ENCODE results near the gene MSANTD3.
A peak's percentile ranks its signal among the peaks of the same experiment; 100 is the strongest.
"Not testable (repeated sequence)": the region's sequence is repeated elsewhere in the genome, so short reads cannot be mapped to it uniquely, and the experiment has no call there.

MSANTD3 gene

GRCh38 chr9:100426530-100427365 lies at the start of gene MSANTD3:
MSANTD3 (plus strand) TSS chr9:100427143; CDS start chr9:100441939, 14,796 bp downstream.
- peak; percentile 46 for DNase-seq

GRCh38 chr9:100379862-100380261 lies 47.1 kb upstream of the MSANTD3 start:
- no peak for DNase-seq

- DNase-seq = not testable (repeated sequence)
Observed at GRCh38 chr9:100392989-100393388, 34.0 kb upstream of the MSANTD3 start.

- DNase-seq = no peak
Observed at GRCh38 chr9:100394032-100394695, 32.8 kb upstream of the MSANTD3 start.

- peak; percentile 19 for DNase-seq
Observed at GRCh38 chr9:100394816-100395215, 32.1 kb upstream of the MSANTD3 start.

- no peak for DNase-seq
Observed at GRCh38 chr9:100396769-100397168, 30.2 kb upstream of the MSANTD3 start.

- no peak for DNase-seq
Observed at GRCh38 chr9:100397529-100398266, 29.2 kb upstream of the MSANTD3 start.

GRCh38 chr9:100401042-100401441 lies 25.9 kb upstream of the MSANTD3 start:
- DNase-seq = no peak

GRCh38 chr9:100406962-100407361 lies 20.0 kb upstream of the MSANTD3 start:
- DNase-seq = no peak

- no peak for DNase-seq
Observed at GRCh38 chr9:100408546-100409175, 18.3 kb upstream of the MSANTD3 start.

- no peak for DNase-seq
Observed at GRCh38 chr9:100409176-100409556, 17.8 kb upstream of the MSANTD3 start.

- DNase-seq = peak; percentile 90
Observed at GRCh38 chr9:100411472-100412283, 15.3 kb upstream of the MSANTD3 start.

GRCh38 chr9:100413839-100414420 lies 13.0 kb upstream of the MSANTD3 start:
- DNase-seq = no peak

- no peak for DNase-seq
Observed at GRCh38 chr9:100417815-100418214, 9.1 kb upstream of the MSANTD3 start.

GRCh38 chr9:100419166-100419565 lies 7.8 kb upstream of the MSANTD3 start:
- DNase-seq = no peak

- DNase-seq = not testable (repeated sequence)
Observed at GRCh38 chr9:100421116-100421515, 5.8 kb upstream of the MSANTD3 start.

- DNase-seq = no peak
Observed at GRCh38 chr9:100425758-100426157, 1.2 kb upstream of the MSANTD3 start.

- DNase-seq = no peak
Observed at GRCh38 chr9:100426189-100426529, 784 bp upstream of the MSANTD3 start.

- no peak for DNase-seq
Observed at GRCh38 chr9:100427366-100428263, 672 bp downstream of the MSANTD3 start.

- no peak for DNase-seq
Observed at GRCh38 chr9:100428871-100429654, 2.1 kb downstream of the MSANTD3 start.
